ENCODE measurements around the gene MACROD2.

GRCh38 chr20:15155848-15156401 is 1160.6 kb downstream of the MACROD2 start:
- no peak for TF ChIP-seq POLR2A (IDR thresholded peaks at IDR 0.05; ENCODE audit: borderline replicate concordance, extremely low read depth, insufficient read depth, insufficient read length)
- TF ChIP-seq, protein P1, sequence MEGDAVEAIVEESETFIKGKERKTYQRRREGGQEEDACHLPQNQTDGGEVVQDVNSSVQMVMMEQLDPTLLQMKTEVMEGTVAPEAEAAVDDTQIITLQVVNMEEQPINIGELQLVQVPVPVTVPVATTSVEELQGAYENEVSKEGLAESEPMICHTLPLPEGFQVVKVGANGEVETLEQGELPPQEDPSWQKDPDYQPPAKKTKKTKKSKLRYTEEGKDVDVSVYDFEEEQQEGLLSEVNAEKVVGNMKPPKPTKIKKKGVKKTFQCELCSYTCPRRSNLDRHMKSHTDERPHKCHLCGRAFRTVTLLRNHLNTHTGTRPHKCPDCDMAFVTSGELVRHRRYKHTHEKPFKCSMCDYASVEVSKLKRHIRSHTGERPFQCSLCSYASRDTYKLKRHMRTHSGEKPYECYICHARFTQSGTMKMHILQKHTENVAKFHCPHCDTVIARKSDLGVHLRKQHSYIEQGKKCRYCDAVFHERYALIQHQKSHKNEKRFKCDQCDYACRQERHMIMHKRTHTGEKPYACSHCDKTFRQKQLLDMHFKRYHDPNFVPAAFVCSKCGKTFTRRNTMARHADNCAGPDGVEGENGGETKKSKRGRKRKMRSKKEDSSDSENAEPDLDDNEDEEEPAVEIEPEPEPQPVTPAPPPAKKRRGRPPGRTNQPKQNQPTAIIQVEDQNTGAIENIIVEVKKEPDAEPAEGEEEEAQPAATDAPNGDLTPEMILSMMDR (IDR thresholded peaks at IDR 0.05 in 2 of 3, conservative IDR thresholded peaks at IDR 0.05 in 1 of 3; ENCODE audit: borderline replicate concordance in 1 of 3, insufficient read depth in 1 of 3, low read depth in 2 of 3, low read length in 2 of 3) = no peak
- no peak for TF ChIP-seq MAX (IDR thresholded peaks at IDR 0.05)
- no peak for TF ChIP-seq POLR2AphosphoS5 (IDR thresholded peaks at IDR 0.05; ENCODE audit: low read depth, low read length)
- TF ChIP-seq EZH2 (IDR thresholded peaks at IDR 0.05) = no peak
- TF ChIP-seq CEBPB (IDR thresholded peaks at IDR 0.05; ENCODE audit: low read depth) = no peak
- TF ChIP-seq YY1 (IDR thresholded peaks at IDR 0.05; ENCODE audit: extremely low read depth, insufficient replicate concordance, low read depth, low read length) = no peak
- no peak for TF ChIP-seq EZH2phosphoT487 (IDR thresholded peaks at IDR 0.05; ENCODE audit: borderline replicate concordance)
- no peak for TF ChIP-seq SIN3A (IDR thresholded peaks at IDR 0.05; ENCODE audit: low read depth)
- no peak for TF ChIP-seq RAD21 (IDR thresholded peaks at IDR 0.05; ENCODE audit: low read depth)

Data from HCT116 (cell line).